ENCODE results near the gene DRAXIN. TPM values are rescaled to one million over a fixed set of nuclear protein-coding genes. Genes with fewer than 3 reads are reported as not detected.

The DRAXIN gene
- total RNA-seq, 4 donors from 2014 or later: 0.06 to 0.41 TPM; not detected in 2

DNA sequence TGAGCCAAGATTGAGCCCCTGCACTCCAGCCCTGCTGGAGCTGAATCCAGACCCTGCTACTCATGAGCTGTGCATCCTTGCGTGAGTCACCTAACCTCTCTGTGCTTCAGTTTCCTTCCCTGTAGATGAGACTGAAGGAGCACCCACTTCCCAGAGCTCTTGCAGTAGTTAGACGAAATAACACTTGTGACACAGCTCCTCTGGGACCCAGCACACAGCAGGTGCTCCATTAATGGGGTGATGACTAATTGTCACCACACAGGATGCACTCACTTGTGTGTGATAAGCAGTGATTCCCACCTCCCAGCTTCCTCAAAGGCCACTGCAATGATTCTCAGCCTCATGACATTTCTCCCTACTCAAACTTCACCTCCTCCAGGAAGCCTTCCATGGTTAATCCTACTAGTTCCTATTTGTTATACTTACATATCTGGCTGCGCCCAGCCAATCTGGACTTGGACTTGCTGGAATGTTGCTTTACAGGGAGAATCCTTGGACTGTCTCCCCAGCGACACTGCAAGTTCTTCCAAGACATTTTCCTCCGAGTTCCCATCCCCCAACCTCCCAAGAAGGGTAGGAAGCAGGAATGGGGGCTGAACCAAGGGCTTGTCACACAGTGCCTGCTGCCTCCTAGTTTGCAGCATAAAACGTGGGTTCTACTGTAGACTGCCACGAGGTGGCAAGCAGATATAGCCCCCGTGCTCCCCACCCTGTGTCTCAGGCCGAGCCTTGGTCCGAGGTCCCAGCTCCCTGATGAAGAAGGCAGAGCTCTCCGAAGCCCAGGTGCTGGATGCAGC lies 17.2 kb downstream of the DRAXIN start:
- Histone ChIP-seq H3K27ac (no peak overlapping the region), H3K4me1 (no peaks in the 10 kb centered on the region), H3K27me3 (no peaks in the 10 kb centered on the region), H3K4me3 (no peak overlapping the region), H3K36me3 (no peaks in the 10 kb centered on the region), H3K9me3 (no peaks in the 10 kb centered on the region)
- intact Hi-C loops (cut with DNase I; ENCODE audit: low total_unique reads): no loop called here
- DNase-seq: no peak
- TF ChIP-seq, protein P1, sequence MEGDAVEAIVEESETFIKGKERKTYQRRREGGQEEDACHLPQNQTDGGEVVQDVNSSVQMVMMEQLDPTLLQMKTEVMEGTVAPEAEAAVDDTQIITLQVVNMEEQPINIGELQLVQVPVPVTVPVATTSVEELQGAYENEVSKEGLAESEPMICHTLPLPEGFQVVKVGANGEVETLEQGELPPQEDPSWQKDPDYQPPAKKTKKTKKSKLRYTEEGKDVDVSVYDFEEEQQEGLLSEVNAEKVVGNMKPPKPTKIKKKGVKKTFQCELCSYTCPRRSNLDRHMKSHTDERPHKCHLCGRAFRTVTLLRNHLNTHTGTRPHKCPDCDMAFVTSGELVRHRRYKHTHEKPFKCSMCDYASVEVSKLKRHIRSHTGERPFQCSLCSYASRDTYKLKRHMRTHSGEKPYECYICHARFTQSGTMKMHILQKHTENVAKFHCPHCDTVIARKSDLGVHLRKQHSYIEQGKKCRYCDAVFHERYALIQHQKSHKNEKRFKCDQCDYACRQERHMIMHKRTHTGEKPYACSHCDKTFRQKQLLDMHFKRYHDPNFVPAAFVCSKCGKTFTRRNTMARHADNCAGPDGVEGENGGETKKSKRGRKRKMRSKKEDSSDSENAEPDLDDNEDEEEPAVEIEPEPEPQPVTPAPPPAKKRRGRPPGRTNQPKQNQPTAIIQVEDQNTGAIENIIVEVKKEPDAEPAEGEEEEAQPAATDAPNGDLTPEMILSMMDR (IDR thresholded peaks at IDR 0.05): no peak
- no peak for TF ChIP-seq POLR2A (IDR thresholded peaks at IDR 0.05)

DNA sequence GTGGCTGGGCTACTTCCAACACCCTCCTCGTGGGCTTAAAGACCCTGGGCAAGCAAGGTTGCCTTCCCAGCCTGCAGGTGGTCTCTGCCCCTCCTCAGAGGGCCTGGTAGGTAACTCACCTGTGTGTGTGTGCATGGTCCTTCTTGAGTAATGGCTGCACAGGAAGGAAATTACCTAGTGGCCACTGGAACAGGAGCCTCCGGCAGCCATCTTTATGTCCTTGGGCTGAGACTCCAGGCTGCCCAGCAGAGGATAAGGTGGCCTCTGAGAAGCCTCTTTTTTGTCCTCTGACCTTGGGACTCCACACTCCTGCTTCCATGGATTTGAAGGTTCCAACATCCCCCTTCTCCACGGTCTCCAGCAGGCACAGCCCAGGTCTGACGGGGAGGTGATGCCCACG lies 20.0 kb downstream of the DRAXIN start:
- Histone ChIP-seq H3K4me3 (no peak overlapping the region), H3K27me3 (no peaks in the 10 kb centered on the region), H3K27ac (no peak overlapping the region), H3K36me3 (no peaks in the 10 kb centered on the region), H3K4me1 (no peaks in the 10 kb centered on the region), H3K9me3 (no peaks in the 10 kb centered on the region)
- no peak for DNase-seq
- intact Hi-C loops (cut with DNase I; ENCODE audit: low total_unique reads): loop anchor here (10.0 kb wide), 1 partner anchor 47 kb away; the partner anchor contains the start of gene FBXO6
- TF ChIP-seq, protein P1 (IDR thresholded peaks at IDR 0.05): no peak
- no peak for TF ChIP-seq POLR2A (IDR thresholded peaks at IDR 0.05)

DNA sequence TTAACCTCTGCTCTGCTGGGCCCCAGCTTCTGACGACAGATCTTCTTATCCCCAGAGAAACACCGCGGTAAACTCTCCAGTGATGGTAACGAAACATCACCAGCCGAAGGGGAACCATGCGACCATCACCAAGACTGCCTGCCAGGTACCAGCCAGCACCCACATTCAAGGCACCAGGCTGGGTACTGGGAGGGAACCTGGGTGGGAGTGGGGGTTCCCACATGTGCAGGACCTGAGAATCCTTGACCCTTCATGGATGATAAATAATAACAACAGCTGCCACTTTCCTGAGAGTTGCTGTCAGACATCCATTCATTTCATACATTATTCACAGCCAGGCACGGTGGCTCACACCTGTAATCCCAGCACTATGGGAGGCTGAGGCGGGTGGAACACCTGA lies 20.8 kb downstream of the DRAXIN start:
- H3K27me3 ChIP-seq: no peaks in the 10 kb centered on the region
- DNase-seq: no peak
- intact Hi-C loops (cut with DNase I; ENCODE audit: low total_unique reads): loop anchor here (10.0 kb wide), 1 partner anchor 47 kb away; the partner anchor contains the start of gene FBXO6
- H3K9me3 ChIP-seq: no peaks in the 10 kb centered on the region
- no peaks in the 10 kb centered on the region for H3K4me1 ChIP-seq
- no peaks in the 10 kb centered on the region for H3K36me3 ChIP-seq
- H3K4me3 ChIP-seq: no peak overlapping the region
- TF ChIP-seq, protein P1 (IDR thresholded peaks at IDR 0.05): no peak
- TF ChIP-seq POLR2A (IDR thresholded peaks at IDR 0.05): no peak
- H3K27ac ChIP-seq: no peak overlapping the region

DNA sequence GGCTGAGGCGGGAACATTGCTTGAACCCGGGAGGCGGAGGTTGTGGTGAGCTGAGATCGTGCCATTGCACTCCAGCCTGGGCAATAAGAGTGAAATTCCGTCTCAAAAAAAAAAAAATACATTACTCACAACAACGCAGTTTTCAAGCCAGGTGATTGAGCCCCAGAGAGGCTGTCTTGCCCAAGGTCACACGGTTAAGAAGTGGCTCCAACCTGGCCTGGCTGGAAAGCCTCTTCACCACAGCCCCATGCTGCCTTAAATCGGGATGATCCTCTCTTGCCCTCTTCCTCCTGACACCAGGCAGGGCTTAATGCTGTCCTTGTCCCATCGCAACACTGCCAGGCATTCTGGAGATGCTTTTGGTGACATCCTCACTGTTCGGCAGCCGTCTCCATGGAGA lies 21.6 kb downstream of the DRAXIN start:
- intact Hi-C loops (cut with DNase I; ENCODE audit: low total_unique reads): loop anchor here (10.0 kb wide), 1 partner anchor 48 kb away; the partner anchor contains the start of gene FBXO6
- DNase-seq: no peak
- no peaks in the 10 kb centered on the region for H3K27me3 ChIP-seq
- no peak overlapping the region for H3K4me3 ChIP-seq
- no peak overlapping the region for H3K27ac ChIP-seq
- TF ChIP-seq, protein P1 (IDR thresholded peaks at IDR 0.05): no peak
- no peak for TF ChIP-seq POLR2A (IDR thresholded peaks at IDR 0.05)
- H3K36me3 ChIP-seq: no peaks in the 10 kb centered on the region
- no peaks in the 10 kb centered on the region for H3K4me1 ChIP-seq
- H3K9me3 ChIP-seq: no peaks in the 10 kb centered on the region

DNA sequence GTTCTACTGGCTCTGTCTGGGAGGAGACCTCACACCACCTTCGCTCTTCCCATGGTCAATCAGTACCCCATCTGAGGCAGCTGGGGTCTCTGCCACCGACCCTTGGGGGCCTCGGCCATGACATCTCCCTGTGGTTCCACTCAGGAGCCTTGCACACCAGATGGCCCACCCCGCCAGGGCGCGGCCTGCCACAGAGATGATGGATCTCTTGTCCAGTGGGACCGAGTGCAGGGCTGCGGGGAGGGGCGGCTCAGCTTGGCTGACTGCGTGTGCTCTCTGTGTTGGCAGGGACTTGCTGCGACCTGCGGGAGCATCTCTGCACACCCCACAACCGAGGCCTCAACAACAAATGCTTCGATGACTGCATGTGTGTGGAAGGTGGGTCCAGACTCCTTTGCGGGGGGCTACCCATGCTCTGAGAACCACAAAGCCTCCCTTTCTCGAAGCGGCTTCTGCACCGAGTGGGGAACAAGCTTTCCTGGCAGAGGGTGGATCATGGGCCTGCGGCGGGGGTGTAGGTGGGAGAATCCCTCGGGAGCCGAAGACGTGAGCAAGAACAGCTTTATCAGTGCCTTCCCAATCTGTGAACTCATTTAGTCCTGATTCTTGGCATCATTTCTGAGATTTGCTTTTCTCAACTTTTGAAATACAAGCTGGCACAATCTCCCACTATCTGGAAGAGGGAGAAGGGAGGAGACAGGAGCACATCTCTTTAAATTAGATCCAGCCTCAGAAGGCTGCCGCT lies 23.5 kb downstream of the DRAXIN start:
- H3K9me3 ChIP-seq: no peaks in the 10 kb centered on the region
- no peak for DNase-seq
- H3K4me1 ChIP-seq: no peaks in the 10 kb centered on the region
- TF ChIP-seq, protein P1 (IDR thresholded peaks at IDR 0.05): no peak
- TF ChIP-seq POLR2A (IDR thresholded peaks at IDR 0.05): no peak
- intact Hi-C loops (cut with DNase I; ENCODE audit: low total_unique reads): loop anchor here (10.0 kb wide), 1 partner anchor 50 kb away; the partner anchor contains the start of gene FBXO6
- no peak overlapping the region for H3K4me3 ChIP-seq
- no peaks in the 10 kb centered on the region for H3K36me3 ChIP-seq
- H3K27ac ChIP-seq: no peak overlapping the region
- H3K27me3 ChIP-seq: no peaks in the 10 kb centered on the region

Measured in uterus (tissue), 4 donors.